Measurements from ENCODE around the gene ARL1.
"Not testable (repeated sequence)": the region's sequence is repeated elsewhere in the genome, so short reads cannot be mapped to it uniquely, and the experiment has no call there.

GRCh38 chr12:101410169-101410568 lies 2.6 kb upstream of the ARL1 start:
- TF ChIP-seq, protein P1, sequence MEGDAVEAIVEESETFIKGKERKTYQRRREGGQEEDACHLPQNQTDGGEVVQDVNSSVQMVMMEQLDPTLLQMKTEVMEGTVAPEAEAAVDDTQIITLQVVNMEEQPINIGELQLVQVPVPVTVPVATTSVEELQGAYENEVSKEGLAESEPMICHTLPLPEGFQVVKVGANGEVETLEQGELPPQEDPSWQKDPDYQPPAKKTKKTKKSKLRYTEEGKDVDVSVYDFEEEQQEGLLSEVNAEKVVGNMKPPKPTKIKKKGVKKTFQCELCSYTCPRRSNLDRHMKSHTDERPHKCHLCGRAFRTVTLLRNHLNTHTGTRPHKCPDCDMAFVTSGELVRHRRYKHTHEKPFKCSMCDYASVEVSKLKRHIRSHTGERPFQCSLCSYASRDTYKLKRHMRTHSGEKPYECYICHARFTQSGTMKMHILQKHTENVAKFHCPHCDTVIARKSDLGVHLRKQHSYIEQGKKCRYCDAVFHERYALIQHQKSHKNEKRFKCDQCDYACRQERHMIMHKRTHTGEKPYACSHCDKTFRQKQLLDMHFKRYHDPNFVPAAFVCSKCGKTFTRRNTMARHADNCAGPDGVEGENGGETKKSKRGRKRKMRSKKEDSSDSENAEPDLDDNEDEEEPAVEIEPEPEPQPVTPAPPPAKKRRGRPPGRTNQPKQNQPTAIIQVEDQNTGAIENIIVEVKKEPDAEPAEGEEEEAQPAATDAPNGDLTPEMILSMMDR (conservative IDR thresholded peaks at IDR 0.05): not testable (repeated sequence)
- TF ChIP-seq ZFX (IDR thresholded peaks at IDR 0.05): not testable (repeated sequence)
